ES-I3 (cell line): ENCODE results near the gene IGF2R.
"Not testable (repeated sequence)": the region's sequence is repeated elsewhere in the genome, so short reads cannot be mapped to it uniquely, and the experiment has no call there.

ENCODE experiments used
- H3K36me3 ChIP-seq: 2 replicates; pipeline ENCODE4 v1.6.1; 2013; ENCODE audit warnings: mild to moderate bottlenecking, low read length, control low read depth, moderate library complexity; ENCODE audit not compliant: insufficient read depth
- H3K4me1 ChIP-seq: 2 replicates; pipeline ENCODE4 v1.6.1; 2013; ENCODE audit warnings: mild to moderate bottlenecking, control low read depth, low read length; ENCODE audit not compliant: insufficient read depth
- H3K9ac ChIP-seq: 2 replicates; pipeline ENCODE4 v1.6.1; 2013; ENCODE audit warnings: low read depth, mild to moderate bottlenecking, low read length, moderate library complexity
- H3K9me3 ChIP-seq: 2 replicates; pipeline ENCODE4 v1.6.1; 2013; ENCODE audit warnings: mild to moderate bottlenecking, low read length, moderate library complexity; ENCODE audit not compliant: control insufficient read depth, insufficient read depth

The IGF2R gene

GRCh38 chr6:160134337-160134751 lies 165.5 kb downstream of the IGF2R start:
- H3K4me1 ChIP-seq, result peaks cover 20% of the 10 kb centered on the region
- H3K9me3 ChIP-seq, H3K9ac ChIP-seq, H3K36me3 ChIP-seq: not testable (repeated sequence)

GRCh38 chr6:160134779-160135547 lies 166.1 kb downstream of the IGF2R start:
- H3K36me3 ChIP-seq, result no peaks in the 10 kb centered on the region
- peaks cover 22% of the 10 kb centered on the region for H3K4me1 ChIP-seq
- no peak overlapping the region for H3K9ac ChIP-seq
- no peaks in the 10 kb centered on the region for H3K9me3 ChIP-seq

GRCh38 chr6:160135907-160136655 lies 167.2 kb downstream of the IGF2R start:
- Histone ChIP-seq H3K36me3 (no peaks in the 10 kb centered on the region), H3K9me3 (no peaks in the 10 kb centered on the region), H3K4me1 (peaks cover 22% of the 10 kb centered on the region), H3K9ac (no peak overlapping the region)

GRCh38 chr6:160137130-160137988 lies 168.5 kb downstream of the IGF2R start:
- H3K9ac ChIP-seq, result no peak overlapping the region
- H3K36me3 ChIP-seq, result no peaks in the 10 kb centered on the region
- no peaks in the 10 kb centered on the region for H3K9me3 ChIP-seq
- peaks cover 17% of the 10 kb centered on the region for H3K4me1 ChIP-seq

GRCh38 chr6:160137989-160138835 lies 169.3 kb downstream of the IGF2R start:
- H3K9ac ChIP-seq, result no peak overlapping the region

GRCh38 chr6:160138839-160139419 lies 170.0 kb downstream of the IGF2R start:
- Histone ChIP-seq H3K36me3 (no peaks in the 10 kb centered on the region), H3K9me3 (no peaks in the 10 kb centered on the region), H3K4me1 (peaks cover 6% of the 10 kb centered on the region; the same call in 1 of the 2 replicates), H3K9ac (no peak overlapping the region)

More at GRCh38 chr6:160137989-160138835, 169.3 kb downstream of the IGF2R start:
- H3K9me3 ChIP-seq, result no peaks in the 10 kb centered on the region
- no peaks in the 10 kb centered on the region for H3K36me3 ChIP-seq
- peaks cover 9% of the 10 kb centered on the region; the same call in 1 of the 2 replicates for H3K4me1 ChIP-seq

- H3K4me1 ChIP-seq, result peaks cover 6% of the 10 kb centered on the region; the same call in 1 of the 2 replicates
- no peak overlapping the region for H3K9ac ChIP-seq
- no peaks in the 10 kb centered on the region for H3K9me3 ChIP-seq
- H3K36me3 ChIP-seq, result no peaks in the 10 kb centered on the region
These were observed 170.6 kb downstream of the IGF2R start for GRCh38 chr6:160139420-160139851.

GRCh38 chr6:160140493-160140892 lies 171.6 kb downstream of the IGF2R start:
- H3K4me1 ChIP-seq, H3K9ac ChIP-seq, H3K9me3 ChIP-seq, H3K36me3 ChIP-seq: not testable (repeated sequence)

GRCh38 chr6:160141001-160141726 lies 172.3 kb downstream of the IGF2R start:
- Histone ChIP-seq H3K9me3 (no peaks in the 10 kb centered on the region), H3K36me3 (no peaks in the 10 kb centered on the region), H3K9ac (no peak overlapping the region), H3K4me1 (peaks cover 6% of the 10 kb centered on the region; the same call in 1 of the 2 replicates)

- H3K4me1 ChIP-seq, result peaks cover 6% of the 10 kb centered on the region; the same call in 1 of the 2 replicates
- no peak overlapping the region for H3K9ac ChIP-seq
- H3K9me3 ChIP-seq, result no peaks in the 10 kb centered on the region
- no peaks in the 10 kb centered on the region for H3K36me3 ChIP-seq
These were observed 173.3 kb downstream of the IGF2R start for GRCh38 chr6:160142115-160142715.

GRCh38 chr6:160146454-160147145 lies 177.7 kb downstream of the IGF2R start:
- no peaks in the 10 kb centered on the region for H3K4me1 ChIP-seq
- H3K9ac ChIP-seq, result no peak overlapping the region
- H3K36me3 ChIP-seq, result no peaks in the 10 kb centered on the region
- H3K9me3 ChIP-seq, result no peaks in the 10 kb centered on the region

GRCh38 chr6:160147146-160147536 lies 178.3 kb downstream of the IGF2R start:
- Histone ChIP-seq H3K9ac (no peak overlapping the region), H3K4me1 (no peaks in the 10 kb centered on the region), H3K9me3 (no peaks in the 10 kb centered on the region), H3K36me3 (no peaks in the 10 kb centered on the region)
